Measurements from ENCODE around the gene PC. TPM values are rescaled to one million over a fixed set of nuclear protein-coding genes. Genes with fewer than 3 reads are reported as not detected.

PC gene
- total and polyA plus RNA-seq, 9 of the 15 experiments (the other 6 are each of a cell fraction or from before 2014, with no cell fraction given): 0.94 to 38.0 (median 8.7) TPM

DNA sequence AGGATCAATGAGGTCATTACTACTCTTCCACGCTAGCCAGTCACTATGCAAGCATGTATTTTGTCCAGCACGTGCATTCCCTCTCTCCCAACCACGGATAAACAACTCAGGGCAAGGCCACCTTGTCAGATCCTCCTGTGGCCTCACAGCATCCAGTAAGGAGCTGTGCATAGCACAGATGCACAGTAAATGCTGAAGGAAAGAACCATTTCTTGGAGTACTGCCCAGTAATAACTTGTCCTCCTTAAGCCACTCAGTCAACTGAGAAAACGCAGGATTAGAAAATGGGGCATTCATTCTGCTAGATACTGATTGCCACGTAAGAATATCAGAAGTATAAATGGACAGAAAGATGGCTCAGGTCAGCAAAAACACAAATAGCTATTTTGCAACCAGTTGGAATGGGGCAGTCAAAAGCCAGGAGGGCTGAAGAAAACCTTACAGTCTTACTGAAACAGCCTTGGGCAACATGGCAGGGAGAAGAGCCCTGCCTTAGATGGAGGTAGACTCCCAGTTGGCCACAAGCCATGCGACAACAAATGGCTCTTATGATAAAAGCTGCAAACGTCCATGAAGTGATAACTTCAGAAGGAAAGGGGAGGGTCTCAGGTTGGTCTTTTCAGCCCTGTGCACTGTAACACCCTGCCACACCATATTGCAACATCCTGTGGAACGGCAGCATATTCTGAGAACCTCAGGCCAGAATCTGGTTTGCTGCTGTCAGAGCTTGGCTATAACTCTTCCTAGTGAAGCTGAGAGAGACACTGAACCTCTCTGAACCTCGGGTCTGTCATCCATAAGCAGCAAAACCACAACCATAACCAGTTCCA lies 23.0 kb downstream of the PC start (continued):
- TF ChIP-seq ZNF695 (CRISPR knock-in tag; IDR thresholded peaks at IDR 0.05) (no peak), ILK (tag; IDR thresholded peaks at IDR 0.05; ENCODE audit: borderline replicate concordance, low read depth) (no peak), TBL1XR1 (IDR thresholded peaks at IDR 0.05; ENCODE audit: low read length in 2 of 2) (peak in 1 of 2 experiments; percentile 53; a peak in 1 of 4 replicates), PTBP1 (IDR thresholded peaks at IDR 0.05; ENCODE audit: low read depth, low read length) (no peak), HDAC1 (IDR thresholded peaks at IDR 0.05) (peak in 1 of 2 experiments; percentile 52; a peak in 2 of 4 replicates), DPF2 (IDR thresholded peaks at IDR 0.05) (peak; percentile 83), NONO (IDR thresholded peaks at IDR 0.05; ENCODE audit: low read depth in 2 of 2, low read length in 1 of 2) (no peak), TCF3 (CRISPR knock-in tag; IDR thresholded peaks at IDR 0.05) (peak; percentile 86), POLR2AphosphoS5 (IDR thresholded peaks at IDR 0.05; ENCODE audit: control insufficient read depth, insufficient read depth, low read depth, low read length) (peak; percentile 74), NEUROD1 (IDR thresholded peaks at IDR 0.05; ENCODE audit: borderline replicate concordance, low read depth, low read length, partially characterized antibody) (no peak), LARP7 (IDR thresholded peaks at IDR 0.05) (no peak), TAL1 (IDR thresholded peaks at IDR 0.05) (peak; percentile 75), HOXB6 (CRISPR knock-in tag; IDR thresholded peaks at IDR 0.05; ENCODE audit: borderline replicate concordance) (no peak), SREBF2 (CRISPR knock-in tag; IDR thresholded peaks at IDR 0.05) (no peak), EP300 (IDR thresholded peaks at IDR 0.05; ENCODE audit: low read length) (peak; percentile 74), SOX6 (IDR thresholded peaks at IDR 0.05) (peak; percentile 65; the same call in 1 of the 2 replicates), ESRRA (IDR thresholded peaks at IDR 0.05; ENCODE audit: borderline replicate concordance, low read depth) (no peak), ZNF408 (CRISPR knock-in tag; IDR thresholded peaks at IDR 0.05; ENCODE audit: low read depth) (no peak), ZFP1 (CRISPR knock-in tag; IDR thresholded peaks at IDR 0.05) (no peak), ATF1 (CRISPR knock-in tag; IDR thresholded peaks at IDR 0.05) (no peak), ATF1 (tag; IDR thresholded peaks at IDR 0.05) (peak; percentile 22; the same call in 1 of the 2 replicates), SRSF7 (optimal IDR thresholded peaks at IDR 0.05; ENCODE audit: low read depth, low read length) (no peak)
- TF ChIP-seq, protein P1, sequence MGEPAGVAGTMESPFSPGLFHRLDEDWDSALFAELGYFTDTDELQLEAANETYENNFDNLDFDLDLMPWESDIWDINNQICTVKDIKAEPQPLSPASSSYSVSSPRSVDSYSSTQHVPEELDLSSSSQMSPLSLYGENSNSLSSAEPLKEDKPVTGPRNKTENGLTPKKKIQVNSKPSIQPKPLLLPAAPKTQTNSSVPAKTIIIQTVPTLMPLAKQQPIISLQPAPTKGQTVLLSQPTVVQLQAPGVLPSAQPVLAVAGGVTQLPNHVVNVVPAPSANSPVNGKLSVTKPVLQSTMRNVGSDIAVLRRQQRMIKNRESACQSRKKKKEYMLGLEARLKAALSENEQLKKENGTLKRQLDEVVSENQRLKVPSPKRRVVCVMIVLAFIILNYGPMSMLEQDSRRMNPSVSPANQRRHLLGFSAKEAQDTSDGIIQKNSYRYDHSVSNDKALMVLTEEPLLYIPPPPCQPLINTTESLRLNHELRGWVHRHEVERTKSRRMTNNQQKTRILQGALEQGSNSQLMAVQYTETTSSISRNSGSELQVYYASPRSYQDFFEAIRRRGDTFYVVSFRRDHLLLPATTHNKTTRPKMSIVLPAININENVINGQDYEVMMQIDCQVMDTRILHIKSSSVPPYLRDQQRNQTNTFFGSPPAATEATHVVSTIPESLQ (CRISPR knock-in tag; IDR thresholded peaks at IDR 0.05): no peak
- TF ChIP-seq, protein P2, sequence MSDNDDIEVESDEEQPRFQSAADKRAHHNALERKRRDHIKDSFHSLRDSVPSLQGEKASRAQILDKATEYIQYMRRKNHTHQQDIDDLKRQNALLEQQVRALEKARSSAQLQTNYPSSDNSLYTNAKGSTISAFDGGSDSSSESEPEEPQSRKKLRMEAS (CRISPR knock-in tag; IDR thresholded peaks at IDR 0.05): peak; percentile 53
- TF ChIP-seq, protein P3, sequence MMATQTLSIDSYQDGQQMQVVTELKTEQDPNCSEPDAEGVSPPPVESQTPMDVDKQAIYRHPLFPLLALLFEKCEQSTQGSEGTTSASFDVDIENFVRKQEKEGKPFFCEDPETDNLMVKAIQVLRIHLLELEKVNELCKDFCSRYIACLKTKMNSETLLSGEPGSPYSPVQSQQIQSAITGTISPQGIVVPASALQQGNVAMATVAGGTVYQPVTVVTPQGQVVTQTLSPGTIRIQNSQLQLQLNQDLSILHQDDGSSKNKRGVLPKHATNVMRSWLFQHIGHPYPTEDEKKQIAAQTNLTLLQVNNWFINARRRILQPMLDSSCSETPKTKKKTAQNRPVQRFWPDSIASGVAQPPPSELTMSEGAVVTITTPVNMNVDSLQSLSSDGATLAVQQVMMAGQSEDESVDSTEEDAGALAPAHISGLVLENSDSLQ (IDR thresholded peaks at IDR 0.05): peak; percentile 81
- TF ChIP-seq, protein P4, sequence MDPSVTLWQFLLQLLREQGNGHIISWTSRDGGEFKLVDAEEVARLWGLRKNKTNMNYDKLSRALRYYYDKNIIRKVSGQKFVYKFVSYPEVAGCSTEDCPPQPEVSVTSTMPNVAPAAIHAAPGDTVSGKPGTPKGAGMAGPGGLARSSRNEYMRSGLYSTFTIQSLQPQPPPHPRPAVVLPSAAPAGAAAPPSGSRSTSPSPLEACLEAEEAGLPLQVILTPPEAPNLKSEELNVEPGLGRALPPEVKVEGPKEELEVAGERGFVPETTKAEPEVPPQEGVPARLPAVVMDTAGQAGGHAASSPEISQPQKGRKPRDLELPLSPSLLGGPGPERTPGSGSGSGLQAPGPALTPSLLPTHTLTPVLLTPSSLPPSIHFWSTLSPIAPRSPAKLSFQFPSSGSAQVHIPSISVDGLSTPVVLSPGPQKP (CRISPR knock-in tag; IDR thresholded peaks at IDR 0.05): no peak
